Upper lobe of right lung (tissue), 1 donor: ENCODE data around the gene HOXA2. TPM values are rescaled to one million over a fixed set of nuclear protein-coding genes. Genes with fewer than 3 reads are reported as not detected.

Experiments
- ATAC-seq: fragments of 200-7000 bp; cut with Tn5 transposase; one replicate; pipeline ENCODE4 v1.9.1; 2020; ENCODE audit warnings: mild to moderate bottlenecking, moderate library complexity
- DNase-seq: peaks from one replicate; pipeline ENCODE4 v3.0.0-alpha.2; 2020
- H3K27ac ChIP-seq: fragments of 200-600 bp; one replicate; pipeline ENCODE4 v1.8.0; 2022
- H3K27me3 ChIP-seq: fragments of 200-600 bp; one replicate; pipeline ENCODE4 v1.8.0; 2022; ENCODE audit warnings: mild to moderate bottlenecking
- H3K36me3 ChIP-seq: fragments of 200-600 bp; one replicate; pipeline ENCODE4 v1.8.0; 2022
- H3K4me1 ChIP-seq: fragments of 200-600 bp; one replicate; pipeline ENCODE4 v1.8.0; 2022
- H3K4me3 ChIP-seq: fragments of 200-600 bp; one replicate; pipeline ENCODE4 v1.8.0; 2022; ENCODE audit warnings: mild to moderate bottlenecking
- H3K9me3 ChIP-seq: fragments of 200-600 bp; one replicate; pipeline ENCODE4 v1.8.0; 2022
- CTCF ChIP-seq: fragments of 200-600 bp; IDR thresholded peaks from one replicate; pipeline ENCODE4 v1.8.0; 2022; ENCODE audit warnings: antibody characterized with exemption
- intact Hi-C: fragments of 100-400 bp; cut with DNase I; formaldehyde crosslinking; loops from one replicate; pipeline ENCODE4 v1.11.0; 2022
- total RNA-seq: library from RNA; stranded (reverse); fragmentation: NEBNext Ultra II Directional; extraction: Animal tissue kit (Norgen Biotek cat#: 25700); gene quantifications from one replicate; pipeline ENCODE4 v1.2.1, GENCODE V29; 2021
- donor health status: DM: no; HTN: yes; CAD: no; lungs with severe emphysema.

The HOXA2 gene
- total RNA-seq, 1 donor from 2014 or later: 2.1 TPM

- no peak for TF ChIP-seq CTCF
- no peaks in the 10 kb centered on the region for H3K9me3 ChIP-seq
- no peak overlapping the region for H3K27ac ChIP-seq
- DNase-seq: no peak
- no peaks in the 10 kb centered on the region for H3K27me3 ChIP-seq
- H3K36me3 ChIP-seq: no peaks in the 10 kb centered on the region
- no peak overlapping the region for H3K4me3 ChIP-seq
- intact Hi-C loops: no loop called here
- no peaks in the 10 kb centered on the region for H3K4me1 ChIP-seq
- no peak for ATAC-seq
Measured at GRCh38 chr7:27068259-27068658, 34.2 kb downstream of the HOXA2 start.

GRCh38 chr7:27066148-27066547, 36.3 kb downstream of the HOXA2 start:
- Histone ChIP-seq H3K27me3 (no peaks in the 10 kb centered on the region), H3K4me3 (no peak overlapping the region), H3K27ac (no peak overlapping the region), H3K9me3 (no peaks in the 10 kb centered on the region), H3K4me1 (no peaks in the 10 kb centered on the region), H3K36me3 (no peaks in the 10 kb centered on the region)
- intact Hi-C loops: no loop called here
- no peak for TF ChIP-seq CTCF
- no peak for DNase-seq
- ATAC-seq: no peak

GRCh38 chr7:27065709-27066108, 36.8 kb downstream of the HOXA2 start:
- DNase-seq (no peak), ATAC-seq (no peak)
- H3K36me3 ChIP-seq: no peaks in the 10 kb centered on the region
- intact Hi-C loops: no loop called here
- H3K4me3 ChIP-seq: no peak overlapping the region
- H3K9me3 ChIP-seq: no peaks in the 10 kb centered on the region
- TF ChIP-seq CTCF: no peak
- H3K27me3 ChIP-seq: no peaks in the 10 kb centered on the region
- no peaks in the 10 kb centered on the region for H3K4me1 ChIP-seq
- no peak overlapping the region for H3K27ac ChIP-seq

GRCh38 chr7:27064661-27065060, 37.8 kb downstream of the HOXA2 start:
- H3K36me3 ChIP-seq: no peaks in the 10 kb centered on the region
- H3K4me1 ChIP-seq: no peaks in the 10 kb centered on the region
- H3K27me3 ChIP-seq: no peaks in the 10 kb centered on the region
- no peak for DNase-seq
- ATAC-seq: no peak
- intact Hi-C loops: no loop called here
- TF ChIP-seq CTCF: no peak
- H3K4me3 ChIP-seq: no peak overlapping the region
- no peak overlapping the region for H3K27ac ChIP-seq
- H3K9me3 ChIP-seq: no peaks in the 10 kb centered on the region

- DNase-seq (no peak), ATAC-seq (no peak)
- Histone ChIP-seq H3K27ac (no peak overlapping the region), H3K4me3 (no peak overlapping the region), H3K4me1 (no peaks in the 10 kb centered on the region), H3K27me3 (no peaks in the 10 kb centered on the region), H3K36me3 (no peaks in the 10 kb centered on the region), H3K9me3 (no peaks in the 10 kb centered on the region)
- no peak for TF ChIP-seq CTCF
- intact Hi-C loops: no loop called here
Measured at GRCh38 chr7:27064159-27064558, 38.3 kb downstream of the HOXA2 start.

- Histone ChIP-seq H3K9me3 (no peaks in the 10 kb centered on the region), H3K4me1 (no peaks in the 10 kb centered on the region), H3K4me3 (no peak overlapping the region), H3K27me3 (no peaks in the 10 kb centered on the region), H3K36me3 (no peaks in the 10 kb centered on the region), H3K27ac (no peak overlapping the region)
- DNase-seq: no peak
- intact Hi-C loops: no loop called here
- ATAC-seq: no peak
- TF ChIP-seq CTCF: no peak
Measured at GRCh38 chr7:27062946-27063345, 39.5 kb downstream of the HOXA2 start.
